ENCODE results near the gene RNFT2.

Gene RNFT2

DNA sequence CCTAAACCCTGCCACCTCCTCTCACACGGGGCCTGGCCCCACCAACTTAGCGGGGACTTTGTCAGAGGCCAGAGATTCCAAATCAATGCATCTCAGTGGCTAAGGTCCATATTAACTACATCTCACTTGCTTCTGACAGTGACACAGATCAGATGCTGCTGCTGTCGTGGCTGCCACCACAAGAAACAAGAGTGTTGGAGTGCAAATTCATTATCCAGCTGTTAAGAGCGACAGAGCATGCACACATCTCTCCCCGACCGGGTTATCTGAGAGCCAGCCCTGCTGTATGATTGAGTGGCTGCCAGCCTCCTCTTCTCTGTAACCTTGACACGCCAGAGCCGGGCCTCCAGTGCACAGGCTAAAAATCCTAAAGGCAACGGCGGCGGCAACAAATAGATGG, 40.4 kb upstream of the RNFT2 start:
- TF ChIP-seq, protein P1, sequence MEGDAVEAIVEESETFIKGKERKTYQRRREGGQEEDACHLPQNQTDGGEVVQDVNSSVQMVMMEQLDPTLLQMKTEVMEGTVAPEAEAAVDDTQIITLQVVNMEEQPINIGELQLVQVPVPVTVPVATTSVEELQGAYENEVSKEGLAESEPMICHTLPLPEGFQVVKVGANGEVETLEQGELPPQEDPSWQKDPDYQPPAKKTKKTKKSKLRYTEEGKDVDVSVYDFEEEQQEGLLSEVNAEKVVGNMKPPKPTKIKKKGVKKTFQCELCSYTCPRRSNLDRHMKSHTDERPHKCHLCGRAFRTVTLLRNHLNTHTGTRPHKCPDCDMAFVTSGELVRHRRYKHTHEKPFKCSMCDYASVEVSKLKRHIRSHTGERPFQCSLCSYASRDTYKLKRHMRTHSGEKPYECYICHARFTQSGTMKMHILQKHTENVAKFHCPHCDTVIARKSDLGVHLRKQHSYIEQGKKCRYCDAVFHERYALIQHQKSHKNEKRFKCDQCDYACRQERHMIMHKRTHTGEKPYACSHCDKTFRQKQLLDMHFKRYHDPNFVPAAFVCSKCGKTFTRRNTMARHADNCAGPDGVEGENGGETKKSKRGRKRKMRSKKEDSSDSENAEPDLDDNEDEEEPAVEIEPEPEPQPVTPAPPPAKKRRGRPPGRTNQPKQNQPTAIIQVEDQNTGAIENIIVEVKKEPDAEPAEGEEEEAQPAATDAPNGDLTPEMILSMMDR (IDR thresholded peaks at IDR 0.05): no peak
- peaks cover 0 to 7% of the 10 kb centered on the region in 2 experiments for H3K4me1 ChIP-seq (ENCODE audit: control insufficient read depth in 1 of 2, insufficient read depth in 1 of 2, low read depth in 1 of 2, low read length in 1 of 2)

DNA sequence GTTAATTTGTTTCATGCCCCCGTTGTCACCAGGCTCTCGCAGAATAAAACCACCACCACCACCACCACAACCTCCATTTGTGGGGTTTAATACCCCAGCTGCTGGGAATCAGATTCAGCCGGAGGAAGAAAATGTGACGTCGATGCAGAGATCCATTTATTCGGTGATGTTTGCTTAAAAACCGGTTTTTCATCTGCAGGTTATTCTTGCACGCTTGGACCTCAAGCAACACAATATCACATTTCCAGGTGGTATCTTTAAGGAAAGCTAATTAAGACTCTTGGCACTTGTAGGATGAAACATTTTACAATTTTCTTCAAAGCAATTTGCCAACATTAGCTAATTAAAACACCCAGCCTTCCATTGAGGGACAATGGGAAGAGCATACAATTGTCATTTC, 40.0 kb upstream of the RNFT2 start:
- Histone ChIP-seq H3K36me3 (no peaks in the 10 kb centered on the region), H3K4me3 (ENCODE audit: low read depth in 1 of 2, low read length in 1 of 2) (no peak overlapping the region), H3K9me3 (no peaks in the 10 kb centered on the region), H3K4me1 (ENCODE audit: control insufficient read depth in 1 of 2, insufficient read depth in 1 of 2, low read depth in 1 of 2, low read length in 1 of 2) (peaks cover 0 to 7% of the 10 kb centered on the region in 2 experiments), H3K27me3 (peaks cover 29% of the 10 kb centered on the region), H3K27ac (no peak overlapping the region)
- TF ChIP-seq, protein P1 (IDR thresholded peaks at IDR 0.05): no peak

More for the DNA sequence above, 40.4 kb upstream of the RNFT2 start:
- no peak overlapping the region for H3K27ac ChIP-seq
- peaks cover 33% of the 10 kb centered on the region for H3K27me3 ChIP-seq
- no peaks in the 10 kb centered on the region for H3K36me3 ChIP-seq
- no peaks in the 10 kb centered on the region for H3K9me3 ChIP-seq
- no peak overlapping the region for H3K4me3 ChIP-seq (ENCODE audit: low read depth in 1 of 2, low read length in 1 of 2)

DNA sequence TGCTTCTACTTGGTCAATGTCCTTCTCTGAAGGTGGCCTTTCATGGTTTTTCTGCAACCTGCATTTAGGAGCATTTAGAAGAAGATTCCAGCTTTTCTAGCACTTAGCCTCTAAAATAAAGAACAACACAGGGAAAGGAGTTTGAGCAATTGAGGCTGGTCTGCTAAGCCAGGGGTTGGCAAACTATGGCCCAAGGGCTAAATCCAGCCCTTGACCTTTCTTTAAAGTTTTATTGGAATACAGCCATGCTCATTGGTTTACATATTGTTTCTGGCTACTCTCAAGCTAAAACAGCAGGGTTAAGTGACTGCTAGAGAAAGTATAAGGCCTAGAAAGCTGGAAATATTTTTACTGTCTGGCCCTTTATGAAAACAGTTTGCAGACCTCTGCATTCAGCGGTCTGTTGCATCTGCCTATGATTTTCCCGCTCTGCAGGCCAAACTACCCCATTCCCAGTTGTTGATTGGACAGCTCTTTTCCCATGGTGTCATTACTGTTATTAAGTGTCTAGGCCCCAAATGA, 39.5 kb upstream of the RNFT2 start:
- TF ChIP-seq, protein P1 (IDR thresholded peaks at IDR 0.05): no peak
- H3K27me3 ChIP-seq: peaks cover 24% of the 10 kb centered on the region
- no peak overlapping the region for H3K4me3 ChIP-seq (ENCODE audit: low read depth in 1 of 2, low read length in 1 of 2)
- H3K36me3 ChIP-seq: no peaks in the 10 kb centered on the region
- no peak overlapping the region for H3K27ac ChIP-seq
- peaks cover 0 to 2% of the 10 kb centered on the region in 2 experiments for H3K4me1 ChIP-seq (ENCODE audit: control insufficient read depth in 1 of 2, insufficient read depth in 1 of 2, low read depth in 1 of 2, low read length in 1 of 2)
- H3K9me3 ChIP-seq: no peaks in the 10 kb centered on the region

DNA sequence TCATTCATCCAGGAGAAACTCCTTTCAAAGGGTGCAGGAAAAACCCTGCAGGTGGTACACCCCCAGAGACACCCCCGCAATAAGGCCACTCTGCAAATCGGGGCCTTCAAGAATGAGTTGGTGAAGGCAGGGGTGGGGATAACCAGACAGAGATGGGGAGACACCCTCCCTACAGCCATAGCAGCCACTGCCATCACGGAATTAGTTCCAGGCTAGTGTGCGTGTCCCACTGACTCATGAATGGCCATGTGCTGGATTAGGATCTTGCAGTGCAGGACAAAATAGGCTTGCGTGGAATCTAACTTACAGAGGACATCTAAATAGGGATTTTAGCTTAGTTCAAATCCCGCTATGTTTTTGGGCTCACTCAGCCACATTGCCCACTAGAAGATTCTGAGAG, 38.0 kb upstream of the RNFT2 start:
- TF ChIP-seq, protein P1 (IDR thresholded peaks at IDR 0.05): no peak
- no peak overlapping the region for H3K4me3 ChIP-seq (ENCODE audit: low read depth in 1 of 2, low read length in 1 of 2)

GRCh38 chr12:116701432-116701831, 36.7 kb upstream of the RNFT2 start:
- no peak overlapping the region for H3K27ac ChIP-seq
- TF ChIP-seq, protein P1 (IDR thresholded peaks at IDR 0.05): no peak
- no peaks in the 10 kb centered on the region for H3K27me3 ChIP-seq
- H3K4me1 ChIP-seq (ENCODE audit: control insufficient read depth in 1 of 2, insufficient read depth in 1 of 2, low read depth in 1 of 2, low read length in 1 of 2): no peaks in the 10 kb centered on the region
- no peaks in the 10 kb centered on the region for H3K36me3 ChIP-seq
- H3K4me3 ChIP-seq (ENCODE audit: low read depth in 1 of 2, low read length in 1 of 2): no peak overlapping the region
- no peaks in the 10 kb centered on the region for H3K9me3 ChIP-seq

More for the DNA sequence above, 38.0 kb upstream of the RNFT2 start:
- H3K27ac ChIP-seq: no peak overlapping the region
- peaks cover 9% of the 10 kb centered on the region for H3K27me3 ChIP-seq
- H3K4me1 ChIP-seq (ENCODE audit: control insufficient read depth in 1 of 2, insufficient read depth in 1 of 2, low read depth in 1 of 2, low read length in 1 of 2): no peaks in the 10 kb centered on the region
- H3K9me3 ChIP-seq: no peaks in the 10 kb centered on the region
- no peaks in the 10 kb centered on the region for H3K36me3 ChIP-seq
